RWPE2 (cell line): Measurements from ENCODE around the gene TBC1D1.

Experiments used
- ATAC-seq: fragments of 200-7000 bp; cut with Tn5 transposase; 3 replicates; pipeline ENCODE4 v1.9.1; 2021; ENCODE audit warnings: low read depth
- DNase-seq: peaks from one replicate; pipeline ENCODE4 v3.0.0-alpha.2; 2020; ENCODE audit warnings: low spot score
- H3K27ac ChIP-seq: fragments of 450-650 bp; 2 replicates; pipeline ENCODE4 v1.5.1; 2017; ENCODE audit warnings: mild to moderate bottlenecking; ENCODE audit not compliant: poor library complexity, severe bottlenecking
- H3K27me3 ChIP-seq: fragments of 250-450 bp; sonication (Bioruptor Pico); 2 replicates; pipeline ENCODE4 v1.5.1; 2021; ENCODE audit warnings: mild to moderate bottlenecking, moderate library complexity; ENCODE audit not compliant: insufficient read depth, poor library complexity, severe bottlenecking
- H3K36me3 ChIP-seq: fragments of 250-450 bp; sonication (Bioruptor Pico); 2 replicates; pipeline ENCODE4 v1.5.1; 2020; ENCODE audit warnings: low read depth, mild to moderate bottlenecking, moderate library complexity
- H3K4me1 ChIP-seq: fragments of 250-450 bp; sonication (Bioruptor Pico); 2 replicates; pipeline ENCODE4 v1.5.1; 2021; ENCODE audit warnings: mild to moderate bottlenecking, moderate library complexity; ENCODE audit not compliant: insufficient read depth, poor library complexity, severe bottlenecking
- H3K4me3 ChIP-seq: fragments of 250-450 bp; sonication (Bioruptor Pico); 2 replicates; pipeline ENCODE4 v1.5.1; 2021; ENCODE audit warnings: mild to moderate bottlenecking, moderate library complexity; ENCODE audit not compliant: severe bottlenecking
- H3K9me3 ChIP-seq: fragments of 250-450 bp; sonication (Bioruptor Pico); 2 replicates; pipeline ENCODE4 v1.5.1; 2021; ENCODE audit warnings: mild to moderate bottlenecking, moderate library complexity; ENCODE audit not compliant: severe bottlenecking
- TF ChIP-seq, protein P1 (sequence below): fragments of 450-650 bp; IDR thresholded peaks from one replicate; pipeline ENCODE4 v1.5.1; 2017; ENCODE audit warnings: mild to moderate bottlenecking, moderate library complexity; ENCODE audit not compliant: poor library complexity, severe bottlenecking

TBC1D1 gene

DNA sequence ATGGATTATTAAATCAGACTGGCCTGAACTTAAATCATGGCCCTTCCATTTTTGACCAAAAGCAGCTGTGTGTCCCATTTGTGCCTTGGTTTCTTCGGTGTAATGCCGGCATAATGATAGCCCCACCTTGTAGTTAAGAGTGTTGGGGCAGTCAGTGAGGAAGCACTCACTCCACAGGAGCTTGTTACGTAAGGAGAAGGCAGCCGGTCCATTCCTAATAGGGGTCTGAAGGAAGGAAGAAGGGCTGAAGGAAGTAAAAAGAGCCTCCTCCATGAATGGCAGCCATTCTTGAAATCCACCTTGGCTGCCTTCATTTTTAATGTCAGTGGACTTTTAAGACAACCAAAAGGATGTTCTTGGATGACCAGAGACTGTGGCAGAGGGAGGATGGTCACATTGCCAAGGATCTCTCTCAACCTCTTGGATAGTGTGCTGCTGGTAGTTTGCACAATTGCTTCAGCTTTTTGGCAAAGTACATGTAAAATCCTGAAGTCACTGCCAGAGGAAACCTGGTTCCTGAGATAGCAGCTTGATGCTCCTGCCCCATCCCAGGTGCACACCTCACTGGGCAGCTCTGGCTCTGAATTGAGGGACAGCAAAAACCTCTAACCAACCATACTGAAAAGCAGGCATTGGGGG, 182.8 kb downstream of the TBC1D1 start:
- Histone ChIP-seq H3K4me3 (no peak overlapping the region), H3K36me3 (peaks cover 6% of the 10 kb centered on the region; the same call in 1 of the 2 replicates), H3K9me3 (no peaks in the 10 kb centered on the region), H3K27ac (no peak overlapping the region), H3K27me3 (no peaks in the 10 kb centered on the region), H3K4me1 (peaks cover 18% of the 10 kb centered on the region)
- ATAC-seq (no peak), DNase-seq (no peak)
- TF ChIP-seq, protein P1, sequence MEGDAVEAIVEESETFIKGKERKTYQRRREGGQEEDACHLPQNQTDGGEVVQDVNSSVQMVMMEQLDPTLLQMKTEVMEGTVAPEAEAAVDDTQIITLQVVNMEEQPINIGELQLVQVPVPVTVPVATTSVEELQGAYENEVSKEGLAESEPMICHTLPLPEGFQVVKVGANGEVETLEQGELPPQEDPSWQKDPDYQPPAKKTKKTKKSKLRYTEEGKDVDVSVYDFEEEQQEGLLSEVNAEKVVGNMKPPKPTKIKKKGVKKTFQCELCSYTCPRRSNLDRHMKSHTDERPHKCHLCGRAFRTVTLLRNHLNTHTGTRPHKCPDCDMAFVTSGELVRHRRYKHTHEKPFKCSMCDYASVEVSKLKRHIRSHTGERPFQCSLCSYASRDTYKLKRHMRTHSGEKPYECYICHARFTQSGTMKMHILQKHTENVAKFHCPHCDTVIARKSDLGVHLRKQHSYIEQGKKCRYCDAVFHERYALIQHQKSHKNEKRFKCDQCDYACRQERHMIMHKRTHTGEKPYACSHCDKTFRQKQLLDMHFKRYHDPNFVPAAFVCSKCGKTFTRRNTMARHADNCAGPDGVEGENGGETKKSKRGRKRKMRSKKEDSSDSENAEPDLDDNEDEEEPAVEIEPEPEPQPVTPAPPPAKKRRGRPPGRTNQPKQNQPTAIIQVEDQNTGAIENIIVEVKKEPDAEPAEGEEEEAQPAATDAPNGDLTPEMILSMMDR, result no peak

DNA sequence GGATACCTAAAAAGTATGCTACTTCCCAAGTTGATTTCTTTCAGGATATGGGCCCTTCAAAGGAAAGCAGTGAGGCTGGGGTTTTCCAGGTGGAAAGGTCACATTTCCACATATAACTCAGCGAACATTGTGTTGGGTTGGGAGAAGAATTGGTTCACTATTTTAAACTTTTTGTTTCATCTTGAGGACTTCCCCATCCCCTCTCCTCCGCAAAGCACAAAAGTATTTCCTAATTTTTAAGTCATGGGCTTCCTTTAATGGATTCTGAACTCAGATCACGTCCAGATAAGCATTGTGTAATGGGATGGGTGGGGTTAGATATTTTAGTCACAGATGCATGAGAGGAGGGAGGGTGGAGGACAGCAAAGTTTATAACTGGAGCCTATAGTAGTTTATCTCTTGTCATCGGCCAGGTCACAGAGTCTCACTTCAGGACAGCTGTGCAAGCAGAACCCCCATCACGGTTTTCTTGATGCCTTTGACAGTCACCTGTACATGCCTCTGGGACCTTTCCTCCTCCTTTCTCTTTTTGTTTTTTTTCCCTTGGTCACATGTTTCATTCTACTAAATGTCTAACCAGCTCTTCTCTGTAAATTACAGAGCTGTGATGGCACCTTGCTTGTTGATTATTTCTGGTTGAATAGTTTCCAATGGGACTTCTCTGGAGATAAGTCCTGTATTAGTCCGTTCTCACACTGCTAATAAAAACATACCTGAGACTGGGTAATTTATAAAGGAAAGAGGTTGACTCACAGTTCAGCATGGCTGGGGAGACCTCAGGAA, 184.7 kb downstream of the TBC1D1 start:
- peak; percentile 71 for ATAC-seq
- Histone ChIP-seq H3K36me3 (no peaks in the 10 kb centered on the region), H3K27me3 (no peaks in the 10 kb centered on the region), H3K9me3 (no peaks in the 10 kb centered on the region), H3K27ac (peak overlapping the region; percentile 24), H3K4me1 (peaks cover 21% of the 10 kb centered on the region), H3K4me3 (no peak overlapping the region)
- TF ChIP-seq, protein P1, result no peak
- DNase-seq, result no peak

DNA sequence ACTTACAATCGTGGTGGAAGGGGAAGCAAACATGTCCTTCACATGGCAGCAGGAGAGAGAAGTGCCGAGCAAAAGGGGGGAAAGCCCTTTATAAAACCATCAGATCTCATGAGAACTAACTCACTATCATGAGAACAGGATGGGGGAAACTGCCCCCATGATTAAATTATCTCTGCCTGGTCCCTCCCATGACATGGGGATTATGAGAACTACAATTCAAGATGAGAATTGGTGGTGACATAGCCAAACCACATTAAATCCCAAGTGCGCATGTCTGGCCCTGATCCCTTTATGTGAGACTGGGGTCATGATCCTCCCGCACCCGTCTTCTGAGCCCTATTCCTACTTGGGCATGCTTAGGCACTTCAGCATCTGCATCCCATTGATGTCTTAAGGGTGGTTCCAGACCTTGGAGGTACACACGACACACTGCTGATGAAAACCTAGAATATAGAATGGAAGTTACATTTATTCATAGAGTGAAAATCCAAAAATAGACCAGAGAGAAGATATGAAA, 185.3 kb downstream of the TBC1D1 start:
- no peak for ATAC-seq
- TF ChIP-seq, protein P1, result no peak
- H3K36me3 ChIP-seq, result no peaks in the 10 kb centered on the region

DNA sequence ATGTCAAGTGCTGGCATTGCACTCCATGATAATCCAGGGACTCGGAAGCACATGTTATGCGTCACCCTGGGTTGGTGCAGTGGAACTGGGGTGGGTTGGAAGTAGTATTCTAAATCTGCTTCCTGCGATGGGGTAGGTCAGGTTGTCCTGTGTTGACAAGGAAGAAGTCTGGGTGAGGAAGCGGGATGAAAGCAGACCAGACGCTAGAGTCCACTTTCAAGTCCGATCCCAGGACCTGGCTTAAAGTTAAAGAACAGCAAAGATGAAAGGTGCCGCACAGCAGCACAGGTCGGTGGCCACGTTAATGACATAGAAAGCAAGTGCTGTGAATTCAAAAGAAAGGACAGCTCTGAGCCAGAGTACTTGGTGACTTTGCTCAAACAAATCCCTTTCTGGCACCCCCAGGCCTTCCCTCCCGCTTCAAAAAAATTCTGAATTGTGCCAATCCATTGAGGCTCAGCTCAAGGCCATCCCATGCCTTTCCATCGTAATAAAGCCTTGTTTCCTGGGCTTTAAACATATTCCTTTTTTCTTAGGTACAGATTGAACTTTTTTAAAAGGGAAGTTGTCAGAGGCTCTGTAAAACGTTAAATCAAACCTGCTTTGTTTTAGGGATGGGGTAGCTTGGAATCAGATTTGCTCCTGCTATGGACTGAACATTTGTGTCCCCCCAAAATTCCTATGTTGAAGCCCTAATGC, 187.1 kb downstream of the TBC1D1 start:
- Histone ChIP-seq H3K36me3 (no peaks in the 10 kb centered on the region), H3K9me3 (no peaks in the 10 kb centered on the region), H3K27me3 (no peaks in the 10 kb centered on the region), H3K27ac (peak overlapping the region; percentile 62), H3K4me1 (peaks cover 21% of the 10 kb centered on the region), H3K4me3 (no peak overlapping the region)
- TF ChIP-seq, protein P1, result no peak
- ATAC-seq, result no peak
- DNase-seq, result no peak

More for the DNA sequence above, 185.3 kb downstream of the TBC1D1 start:
- Histone ChIP-seq H3K27me3 (no peaks in the 10 kb centered on the region), H3K27ac (peak overlapping the region; percentile 24), H3K4me1 (peaks cover 21% of the 10 kb centered on the region), H3K4me3 (no peak overlapping the region), H3K9me3 (no peaks in the 10 kb centered on the region)
- no peak for DNase-seq
